ENCODE results near the gene TXNRD1.
"Not testable (repeated sequence)": the region's sequence is repeated elsewhere in the genome, so short reads cannot be mapped to it uniquely, and the experiment has no call there.

The TXNRD1 gene

GRCh38 chr12:104304261-104305009 is 88.9 kb downstream of the TXNRD1 start:
- no peak for DNase-seq (ENCODE audit: low spot score)

- DNase-seq (ENCODE audit: low spot score): no peak
These were observed 89.8 kb downstream of the TXNRD1 start for GRCh38 chr12:104305349-104305748.

- DNase-seq (ENCODE audit: low spot score): no peak
These were observed 90.8 kb downstream of the TXNRD1 start for GRCh38 chr12:104306376-104306775.

GRCh38 chr12:104306943-104307654 is 91.5 kb downstream of the TXNRD1 start:
- no peak for DNase-seq (ENCODE audit: low spot score)

GRCh38 chr12:104307655-104308000 is 92.0 kb downstream of the TXNRD1 start:
- no peak for DNase-seq (ENCODE audit: low spot score)

GRCh38 chr12:104309446-104309993 is 93.9 kb downstream of the TXNRD1 start:
- DNase-seq (ENCODE audit: low spot score): no peak

GRCh38 chr12:104310751-104311633 is 95.4 kb downstream of the TXNRD1 start:
- DNase-seq (ENCODE audit: low spot score): no peak

- DNase-seq (ENCODE audit: low spot score): no peak
These were observed 96.6 kb downstream of the TXNRD1 start for GRCh38 chr12:104312202-104312601.

GRCh38 chr12:104312654-104313053 is 97.1 kb downstream of the TXNRD1 start:
- no peak for DNase-seq (ENCODE audit: low spot score)

- no peak for DNase-seq (ENCODE audit: low spot score)
These were observed 98.1 kb downstream of the TXNRD1 start for GRCh38 chr12:104313568-104314241.

- DNase-seq (ENCODE audit: low spot score): no peak
These were observed 98.6 kb downstream of the TXNRD1 start for GRCh38 chr12:104314242-104314614.

- DNase-seq (ENCODE audit: low spot score): no peak
These were observed 100.0 kb downstream of the TXNRD1 start for GRCh38 chr12:104315326-104316224.

GRCh38 chr12:104316936-104317335 is 101.4 kb downstream of the TXNRD1 start:
- DNase-seq (ENCODE audit: low spot score): no peak

- DNase-seq (ENCODE audit: low spot score): no peak
These were observed 102.1 kb downstream of the TXNRD1 start for GRCh38 chr12:104317538-104318210.

- DNase-seq (ENCODE audit: low spot score): no peak
These were observed 103.4 kb downstream of the TXNRD1 start for GRCh38 chr12:104319028-104319427.

- no peak for DNase-seq (ENCODE audit: low spot score)
These were observed 104.5 kb downstream of the TXNRD1 start for GRCh38 chr12:104319918-104320626.

- DNase-seq (ENCODE audit: low spot score): no peak
These were observed 105.0 kb downstream of the TXNRD1 start for GRCh38 chr12:104320627-104321024.

- no peak for DNase-seq (ENCODE audit: low spot score)
These were observed 106.4 kb downstream of the TXNRD1 start for GRCh38 chr12:104321949-104322348.

GRCh38 chr12:104322533-104322932 is 107.0 kb downstream of the TXNRD1 start:
- not testable (repeated sequence) for DNase-seq (ENCODE audit: low spot score)

- DNase-seq (ENCODE audit: low spot score): no peak
These were observed 108.3 kb downstream of the TXNRD1 start for GRCh38 chr12:104323899-104324298.

Measured in HuH-7 (cell line).